Upper lobe of right lung (tissue), 1 donor: ENCODE measurements around the gene SLC2A4. TPM values are rescaled to one million over a fixed set of nuclear protein-coding genes. Genes with fewer than 3 reads are reported as not detected.

Experiments used
- ATAC-seq: fragments of 200-7000 bp; cut with Tn5 transposase; one replicate; pipeline ENCODE4 v1.9.1; 2020; ENCODE audit warnings: mild to moderate bottlenecking, moderate library complexity
- DNase-seq: peaks from one replicate; pipeline ENCODE4 v3.0.0-alpha.2; 2020
- H3K27ac ChIP-seq: fragments of 200-600 bp; one replicate; pipeline ENCODE4 v1.8.0; 2022
- H3K27me3 ChIP-seq: fragments of 200-600 bp; one replicate; pipeline ENCODE4 v1.8.0; 2022; ENCODE audit warnings: mild to moderate bottlenecking
- H3K36me3 ChIP-seq: fragments of 200-600 bp; one replicate; pipeline ENCODE4 v1.8.0; 2022
- H3K4me1 ChIP-seq: fragments of 200-600 bp; one replicate; pipeline ENCODE4 v1.8.0; 2022
- H3K4me3 ChIP-seq: fragments of 200-600 bp; one replicate; pipeline ENCODE4 v1.8.0; 2022; ENCODE audit warnings: mild to moderate bottlenecking
- H3K9me3 ChIP-seq: fragments of 200-600 bp; one replicate; pipeline ENCODE4 v1.8.0; 2022
- intact Hi-C: fragments of 100-400 bp; cut with DNase I; formaldehyde crosslinking; loops from one replicate; pipeline ENCODE4 v1.11.0; 2022
- total RNA-seq: library from RNA; stranded (reverse); fragmentation: NEBNext Ultra II Directional; extraction: Animal tissue kit (Norgen Biotek cat#: 25700); gene quantifications from one replicate; pipeline ENCODE4 v1.2.1, GENCODE V29; 2021
- TF ChIP-seq, protein P1 (sequence below): fragments of 200-600 bp; IDR thresholded peaks from one replicate; pipeline ENCODE4 v1.8.0; 2022; ENCODE audit warnings: antibody characterized with exemption
- donor health status: DM: no; HTN: yes; CAD: no; lungs with severe emphysema.

Gene SLC2A4
- total RNA-seq, 1 donor from 2014 or later = 1.6 TPM

DNA sequence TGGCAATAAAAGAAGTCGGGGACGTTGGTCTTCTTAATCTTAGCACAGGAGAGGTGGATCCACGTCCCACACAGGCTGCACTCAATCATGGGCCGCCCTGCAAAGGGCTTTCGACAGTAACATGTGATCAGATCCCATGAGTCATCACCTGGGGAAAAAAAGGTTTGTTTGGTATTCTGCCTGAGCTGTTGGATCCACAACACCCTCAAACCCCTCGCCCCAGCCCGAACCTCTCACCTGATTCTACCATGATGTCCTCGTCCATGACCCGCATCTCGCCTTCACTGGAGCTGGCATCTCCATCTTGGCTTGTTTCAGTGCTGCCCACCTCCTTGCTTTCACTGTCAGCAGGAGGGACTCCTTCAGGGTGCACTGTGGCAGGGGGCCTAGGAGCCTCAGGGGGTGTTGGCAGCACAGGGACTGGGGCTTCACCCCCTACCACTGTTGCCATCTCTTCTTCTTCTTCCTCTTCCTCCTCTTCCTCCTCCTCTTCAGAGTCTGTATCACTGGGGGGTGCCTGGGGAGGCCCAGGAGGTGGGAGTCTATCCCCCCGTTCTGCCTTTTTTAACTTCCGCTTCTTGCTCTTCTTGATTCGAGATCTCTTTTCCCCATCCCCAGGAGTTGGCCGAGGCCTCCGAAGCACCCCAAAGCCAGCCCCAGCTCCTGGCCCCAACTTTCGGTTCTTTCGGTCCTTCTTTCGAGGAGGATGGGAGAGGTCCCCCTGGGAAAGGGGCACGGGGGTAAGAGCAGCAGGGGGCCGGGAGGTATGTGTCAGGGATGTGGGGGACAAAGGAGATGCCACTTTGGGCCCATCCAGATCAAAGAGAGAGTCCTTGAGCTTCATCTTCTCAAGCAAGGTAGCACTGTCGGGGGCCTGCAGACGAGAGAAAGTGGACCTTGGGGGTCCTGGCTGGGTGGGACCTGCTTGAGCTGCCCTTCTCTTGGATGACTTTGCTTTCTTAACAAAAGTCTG lies 45.5 kb upstream of the SLC2A4 start:
- DNase-seq (no peak), ATAC-seq (no peak)
- H3K9me3 ChIP-seq = no peaks in the 10 kb centered on the region
- TF ChIP-seq, protein P1, sequence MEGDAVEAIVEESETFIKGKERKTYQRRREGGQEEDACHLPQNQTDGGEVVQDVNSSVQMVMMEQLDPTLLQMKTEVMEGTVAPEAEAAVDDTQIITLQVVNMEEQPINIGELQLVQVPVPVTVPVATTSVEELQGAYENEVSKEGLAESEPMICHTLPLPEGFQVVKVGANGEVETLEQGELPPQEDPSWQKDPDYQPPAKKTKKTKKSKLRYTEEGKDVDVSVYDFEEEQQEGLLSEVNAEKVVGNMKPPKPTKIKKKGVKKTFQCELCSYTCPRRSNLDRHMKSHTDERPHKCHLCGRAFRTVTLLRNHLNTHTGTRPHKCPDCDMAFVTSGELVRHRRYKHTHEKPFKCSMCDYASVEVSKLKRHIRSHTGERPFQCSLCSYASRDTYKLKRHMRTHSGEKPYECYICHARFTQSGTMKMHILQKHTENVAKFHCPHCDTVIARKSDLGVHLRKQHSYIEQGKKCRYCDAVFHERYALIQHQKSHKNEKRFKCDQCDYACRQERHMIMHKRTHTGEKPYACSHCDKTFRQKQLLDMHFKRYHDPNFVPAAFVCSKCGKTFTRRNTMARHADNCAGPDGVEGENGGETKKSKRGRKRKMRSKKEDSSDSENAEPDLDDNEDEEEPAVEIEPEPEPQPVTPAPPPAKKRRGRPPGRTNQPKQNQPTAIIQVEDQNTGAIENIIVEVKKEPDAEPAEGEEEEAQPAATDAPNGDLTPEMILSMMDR = no peak
- no peak overlapping the region for H3K27ac ChIP-seq
- H3K4me3 ChIP-seq = no peak overlapping the region
- H3K36me3 ChIP-seq = peaks cover 29% of the 10 kb centered on the region
- intact Hi-C loops = no loop called here
- peaks cover 40% of the 10 kb centered on the region for H3K4me1 ChIP-seq
- no peaks in the 10 kb centered on the region for H3K27me3 ChIP-seq

DNA sequence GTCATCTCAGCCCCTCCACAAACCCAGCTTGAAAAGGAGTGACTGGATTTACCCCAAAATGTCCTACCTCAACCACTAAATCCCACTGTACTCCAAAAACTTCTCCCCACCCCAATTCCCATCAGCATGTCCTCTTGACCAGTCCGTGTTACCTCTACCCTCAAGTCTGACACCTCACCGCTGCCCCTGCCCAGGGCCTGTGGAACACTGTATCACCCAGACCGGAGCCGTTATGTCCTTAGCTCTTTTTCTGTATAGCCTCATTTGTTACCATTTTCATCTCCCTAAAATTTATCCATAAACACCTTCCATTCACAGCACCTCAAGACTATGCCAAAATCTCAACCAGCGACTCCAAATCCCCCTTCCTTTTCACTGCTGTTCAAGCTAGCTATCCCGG lies 44.7 kb upstream of the SLC2A4 start:
- ATAC-seq = no peak
- TF ChIP-seq, protein P1 = no peak
- intact Hi-C loops = no loop called here
- Histone ChIP-seq H3K9me3 (no peaks in the 10 kb centered on the region), H3K36me3 (peaks cover 33% of the 10 kb centered on the region), H3K4me3 (peak overlapping the region; percentile 94), H3K27me3 (no peaks in the 10 kb centered on the region), H3K27ac (no peak overlapping the region), H3K4me1 (peaks cover 45% of the 10 kb centered on the region)
- DNase-seq = peak; percentile 41

DNA sequence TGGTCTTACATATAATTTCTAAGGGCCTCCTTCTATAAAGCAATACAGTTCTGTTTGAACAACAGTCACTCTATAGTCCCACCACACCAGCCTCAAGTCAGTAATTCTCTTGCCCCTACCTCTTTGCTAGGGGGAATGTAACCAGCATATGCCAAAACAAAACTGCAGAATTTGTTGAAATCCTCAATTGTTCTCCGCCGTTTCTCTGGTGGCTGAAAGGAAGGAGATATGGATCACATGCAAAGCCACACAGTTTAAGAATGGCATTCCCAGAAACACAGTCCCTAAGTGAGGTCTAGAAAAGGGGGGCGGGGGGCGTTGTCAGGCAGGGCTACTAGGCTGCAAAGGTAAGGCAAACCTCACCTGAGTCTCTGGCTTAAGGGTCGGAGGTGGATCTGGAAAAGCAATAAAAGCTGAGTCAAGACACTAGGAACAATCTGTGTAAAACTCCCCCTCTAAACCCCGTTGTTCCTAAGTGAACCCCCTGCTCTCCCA lies 44.2 kb upstream of the SLC2A4 start:
- ATAC-seq (no peak), DNase-seq (no peak)
- no peaks in the 10 kb centered on the region for H3K9me3 ChIP-seq
- intact Hi-C loops = no loop called here
- H3K27ac ChIP-seq = peak overlapping the region; percentile 88
- peaks cover 40% of the 10 kb centered on the region for H3K4me1 ChIP-seq
- TF ChIP-seq, protein P1 = no peak
- peaks cover 33% of the 10 kb centered on the region for H3K36me3 ChIP-seq
- no peaks in the 10 kb centered on the region for H3K27me3 ChIP-seq
- peak overlapping the region; percentile 94 for H3K4me3 ChIP-seq

- ATAC-seq (peak; percentile 37), DNase-seq (peak; percentile 94)
- peak overlapping the region; percentile 94 for H3K4me3 ChIP-seq
- no peaks in the 10 kb centered on the region for H3K27me3 ChIP-seq
- H3K4me1 ChIP-seq = peaks cover 34% of the 10 kb centered on the region
- intact Hi-C loops = no loop called here
- peak overlapping the region; percentile 88 for H3K27ac ChIP-seq
- TF ChIP-seq, protein P1 = no peak
- no peaks in the 10 kb centered on the region for H3K9me3 ChIP-seq
- peaks cover 33% of the 10 kb centered on the region for H3K36me3 ChIP-seq
These were observed 43.6 kb upstream of the SLC2A4 start for GRCh38 chr17:7237761-7238419.

DNA sequence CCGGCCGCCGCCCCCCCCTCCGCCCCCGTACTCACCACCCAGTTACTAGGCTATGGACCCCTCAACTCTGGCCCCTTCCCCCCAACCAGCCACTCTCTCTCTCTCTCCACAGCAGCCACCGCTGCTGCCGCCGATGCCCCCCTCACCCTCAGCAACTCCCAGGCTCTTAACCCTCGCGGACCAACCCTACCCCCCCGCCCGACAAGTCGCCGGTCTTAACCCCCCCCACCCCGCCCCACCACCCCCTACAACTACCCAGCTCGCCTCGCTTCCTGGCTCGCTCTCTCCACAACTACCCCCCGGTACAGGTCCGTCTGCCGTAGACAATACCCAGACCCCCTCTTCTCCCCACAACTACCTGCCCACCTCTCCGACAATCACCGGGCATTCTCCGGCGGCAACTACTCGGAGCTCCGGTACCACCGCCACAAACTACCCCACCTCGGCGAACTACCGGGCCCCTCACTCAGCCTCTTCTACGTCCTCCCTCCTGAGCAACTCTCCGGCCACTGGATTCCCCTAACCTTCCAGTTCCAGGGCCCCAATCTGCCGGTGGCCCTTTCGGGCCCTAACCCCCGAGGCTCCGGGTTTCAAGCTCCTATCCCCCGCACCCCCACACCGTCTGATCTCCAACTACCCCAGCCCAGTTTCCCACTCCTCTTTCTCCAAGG lies 43.0 kb upstream of the SLC2A4 start:
- Histone ChIP-seq H3K4me3 (peak overlapping the region; percentile 94), H3K36me3 (peaks cover 35% of the 10 kb centered on the region), H3K27ac (peak overlapping the region; percentile 88), H3K9me3 (no peaks in the 10 kb centered on the region), H3K27me3 (no peaks in the 10 kb centered on the region), H3K4me1 (peaks cover 33% of the 10 kb centered on the region)
- ATAC-seq (no peak), DNase-seq (peak; percentile 73)
- intact Hi-C loops = no loop called here
- TF ChIP-seq, protein P1 = no peak
